ENCODE data around the gene GAB3. TPM values are rescaled to one million over a fixed set of nuclear protein-coding genes. Genes with fewer than 3 reads are reported as not detected.

GAB3 gene
- total RNA-seq, 1 experiment from 2014 or later, result 0.69 TPM

DNA sequence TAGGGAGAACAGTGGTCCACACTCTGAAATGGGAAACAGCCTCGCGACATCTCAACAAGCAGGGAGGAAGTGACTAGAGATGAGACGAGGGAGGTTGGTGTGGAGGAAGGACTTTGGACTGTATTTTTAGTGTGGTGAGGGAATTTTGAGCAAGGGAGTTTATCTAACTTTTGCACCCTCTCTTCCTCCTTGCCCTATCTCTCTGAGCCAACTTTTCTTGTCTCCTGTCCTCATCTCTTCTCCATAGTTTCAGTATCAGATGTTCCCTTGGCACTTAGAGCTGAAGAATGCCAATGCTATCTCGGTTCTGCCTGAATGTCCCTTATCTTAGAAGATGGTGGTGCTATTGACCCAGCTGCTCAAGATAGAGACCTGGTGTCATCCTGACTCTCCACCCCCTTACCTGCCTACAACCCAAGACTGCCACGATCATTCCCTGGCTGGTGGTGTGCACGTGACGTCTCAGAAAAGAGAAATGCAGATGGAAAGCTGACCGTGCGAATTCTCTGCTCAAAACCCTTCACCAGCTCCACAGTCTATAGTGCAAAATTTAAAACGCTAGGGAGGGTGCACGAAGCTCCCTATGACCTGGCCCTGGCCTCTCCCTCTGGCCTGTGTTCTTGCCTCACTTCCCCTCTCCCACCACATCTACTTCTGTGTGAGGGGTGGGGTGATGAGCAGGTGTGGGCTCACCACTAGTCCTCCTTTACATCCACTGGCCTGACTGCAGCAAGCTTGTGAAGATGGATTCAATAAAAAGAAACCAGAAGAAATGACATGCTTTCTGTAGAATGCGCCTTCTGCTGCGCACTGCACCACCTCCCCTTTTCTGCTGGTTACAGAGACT, 33.5 kb upstream of the GAB3 start (continued):
- TF ChIP-seq, protein P1, sequence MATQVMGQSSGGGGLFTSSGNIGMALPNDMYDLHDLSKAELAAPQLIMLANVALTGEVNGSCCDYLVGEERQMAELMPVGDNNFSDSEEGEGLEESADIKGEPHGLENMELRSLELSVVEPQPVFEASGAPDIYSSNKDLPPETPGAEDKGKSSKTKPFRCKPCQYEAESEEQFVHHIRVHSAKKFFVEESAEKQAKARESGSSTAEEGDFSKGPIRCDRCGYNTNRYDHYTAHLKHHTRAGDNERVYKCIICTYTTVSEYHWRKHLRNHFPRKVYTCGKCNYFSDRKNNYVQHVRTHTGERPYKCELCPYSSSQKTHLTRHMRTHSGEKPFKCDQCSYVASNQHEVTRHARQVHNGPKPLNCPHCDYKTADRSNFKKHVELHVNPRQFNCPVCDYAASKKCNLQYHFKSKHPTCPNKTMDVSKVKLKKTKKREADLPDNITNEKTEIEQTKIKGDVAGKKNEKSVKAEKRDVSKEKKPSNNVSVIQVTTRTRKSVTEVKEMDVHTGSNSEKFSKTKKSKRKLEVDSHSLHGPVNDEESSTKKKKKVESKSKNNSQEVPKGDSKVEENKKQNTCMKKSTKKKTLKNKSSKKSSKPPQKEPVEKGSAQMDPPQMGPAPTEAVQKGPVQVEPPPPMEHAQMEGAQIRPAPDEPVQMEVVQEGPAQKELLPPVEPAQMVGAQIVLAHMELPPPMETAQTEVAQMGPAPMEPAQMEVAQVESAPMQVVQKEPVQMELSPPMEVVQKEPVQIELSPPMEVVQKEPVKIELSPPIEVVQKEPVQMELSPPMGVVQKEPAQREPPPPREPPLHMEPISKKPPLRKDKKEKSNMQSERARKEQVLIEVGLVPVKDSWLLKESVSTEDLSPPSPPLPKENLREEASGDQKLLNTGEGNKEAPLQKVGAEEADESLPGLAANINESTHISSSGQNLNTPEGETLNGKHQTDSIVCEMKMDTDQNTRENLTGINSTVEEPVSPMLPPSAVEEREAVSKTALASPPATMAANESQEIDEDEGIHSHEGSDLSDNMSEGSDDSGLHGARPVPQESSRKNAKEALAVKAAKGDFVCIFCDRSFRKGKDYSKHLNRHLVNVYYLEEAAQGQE (IDR thresholded peaks at IDR 0.05; ENCODE audit: low read depth), result no peak

DNA sequence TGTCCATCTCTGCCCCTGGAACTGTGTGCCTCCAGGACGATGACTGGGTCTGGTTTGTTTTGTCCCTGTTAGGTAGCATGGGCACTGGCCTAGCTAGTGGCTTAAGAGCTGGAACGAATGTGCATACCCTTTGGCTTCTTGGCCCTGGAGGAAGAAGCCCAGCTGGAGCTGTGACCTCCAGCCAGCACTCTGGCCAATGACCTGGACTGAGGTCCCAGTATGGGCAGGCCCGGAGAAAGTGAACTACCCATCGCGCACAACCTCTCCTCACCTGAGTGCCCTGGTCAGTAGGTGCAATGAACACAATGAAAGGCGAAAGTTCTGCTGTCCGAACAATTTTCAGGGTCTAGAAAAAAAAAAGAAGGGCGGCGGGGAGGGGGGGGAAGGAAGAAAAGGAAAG, 30.1 kb upstream of the GAB3 start:
- RAD21 ChIA-PET (ENCODE audit: low non-redundant PET in 1 of 2, low total read pairs in 2 of 2, uncharacterized antibody in 2 of 2, unreplicated experiment in 2 of 2), result no interaction called here
- POLR2A ChIA-PET, result interaction anchor here (1.3 kb wide), 1 partner anchor 9 kb away, joined by 3 read pairs; no protein-coding TSS in a partner anchor
- no peak overlapping the region for H3K4me3 ChIP-seq (replicated peaks in 1 of 2; ENCODE audit: low read depth in 1 of 2, low read length in 2 of 2)
- H3K79me2 ChIP-seq (ENCODE audit: insufficient read depth, low read length), result no peaks in the 10 kb centered on the region
- no peaks in the 10 kb centered on the region for H3K9me3 ChIP-seq (ENCODE audit: control insufficient read depth in 1 of 2, insufficient read depth in 1 of 2, low read depth in 1 of 2, low read length in 2 of 2)
- no peak overlapping the region for H2AFZ ChIP-seq (ENCODE audit: low read depth, low read length, poor library complexity, severe bottlenecking)
- DNase-seq (ENCODE audit: low read depth, low spot score), result no peak
- H3K9me2 ChIP-seq (ENCODE audit: insufficient read depth), result no peaks in the 10 kb centered on the region
- no peaks in the 10 kb centered on the region for H4K20me1 ChIP-seq (ENCODE audit: insufficient read depth)
- no peaks in the 10 kb centered on the region for H3K4me1 ChIP-seq (ENCODE audit: control insufficient read depth in 1 of 2, insufficient read depth in 2 of 2, low read length in 2 of 2)
- intact Hi-C loops (cut with micrococcal nuclease), result no loop called here
- CTCF ChIA-PET, result no interaction called here
- H3K9ac ChIP-seq (ENCODE audit: low read length), result no peak overlapping the region
- peaks cover 0 to 11% of the 10 kb centered on the region in 2 experiments; a peak in 1 of 4 replicates for H3K36me3 ChIP-seq (ENCODE audit: control insufficient read depth in 1 of 2, insufficient read depth in 2 of 2, low read length in 2 of 2)
- no peak overlapping the region for H3K4me2 ChIP-seq (ENCODE audit: low read length)
- H3K27ac ChIP-seq (ENCODE audit: low read depth, low read length), result no peak overlapping the region
- no TSS peak for BruUV-seq (replicated peaks)
- ATAC-seq, result no peak
- H3K27me3 ChIP-seq (ENCODE audit: insufficient read depth, low read length), result no peaks in the 10 kb centered on the region
- TF ChIP-seq, protein P2, sequence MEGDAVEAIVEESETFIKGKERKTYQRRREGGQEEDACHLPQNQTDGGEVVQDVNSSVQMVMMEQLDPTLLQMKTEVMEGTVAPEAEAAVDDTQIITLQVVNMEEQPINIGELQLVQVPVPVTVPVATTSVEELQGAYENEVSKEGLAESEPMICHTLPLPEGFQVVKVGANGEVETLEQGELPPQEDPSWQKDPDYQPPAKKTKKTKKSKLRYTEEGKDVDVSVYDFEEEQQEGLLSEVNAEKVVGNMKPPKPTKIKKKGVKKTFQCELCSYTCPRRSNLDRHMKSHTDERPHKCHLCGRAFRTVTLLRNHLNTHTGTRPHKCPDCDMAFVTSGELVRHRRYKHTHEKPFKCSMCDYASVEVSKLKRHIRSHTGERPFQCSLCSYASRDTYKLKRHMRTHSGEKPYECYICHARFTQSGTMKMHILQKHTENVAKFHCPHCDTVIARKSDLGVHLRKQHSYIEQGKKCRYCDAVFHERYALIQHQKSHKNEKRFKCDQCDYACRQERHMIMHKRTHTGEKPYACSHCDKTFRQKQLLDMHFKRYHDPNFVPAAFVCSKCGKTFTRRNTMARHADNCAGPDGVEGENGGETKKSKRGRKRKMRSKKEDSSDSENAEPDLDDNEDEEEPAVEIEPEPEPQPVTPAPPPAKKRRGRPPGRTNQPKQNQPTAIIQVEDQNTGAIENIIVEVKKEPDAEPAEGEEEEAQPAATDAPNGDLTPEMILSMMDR (IDR thresholded peaks at IDR 0.05 in 2 of 3, conservative IDR thresholded peaks at IDR 0.05 in 1 of 3; ENCODE audit: borderline replicate concordance in 1 of 3, insufficient read depth in 1 of 3, low read depth in 2 of 3, low read length in 2 of 3), result no peak
- no peak for TF ChIP-seq SP1 (IDR thresholded peaks at IDR 0.05; ENCODE audit: low read depth)
- TF ChIP-seq RAD21 (IDR thresholded peaks at IDR 0.05; ENCODE audit: low read depth), result no peak
- TF ChIP-seq, protein P3, sequence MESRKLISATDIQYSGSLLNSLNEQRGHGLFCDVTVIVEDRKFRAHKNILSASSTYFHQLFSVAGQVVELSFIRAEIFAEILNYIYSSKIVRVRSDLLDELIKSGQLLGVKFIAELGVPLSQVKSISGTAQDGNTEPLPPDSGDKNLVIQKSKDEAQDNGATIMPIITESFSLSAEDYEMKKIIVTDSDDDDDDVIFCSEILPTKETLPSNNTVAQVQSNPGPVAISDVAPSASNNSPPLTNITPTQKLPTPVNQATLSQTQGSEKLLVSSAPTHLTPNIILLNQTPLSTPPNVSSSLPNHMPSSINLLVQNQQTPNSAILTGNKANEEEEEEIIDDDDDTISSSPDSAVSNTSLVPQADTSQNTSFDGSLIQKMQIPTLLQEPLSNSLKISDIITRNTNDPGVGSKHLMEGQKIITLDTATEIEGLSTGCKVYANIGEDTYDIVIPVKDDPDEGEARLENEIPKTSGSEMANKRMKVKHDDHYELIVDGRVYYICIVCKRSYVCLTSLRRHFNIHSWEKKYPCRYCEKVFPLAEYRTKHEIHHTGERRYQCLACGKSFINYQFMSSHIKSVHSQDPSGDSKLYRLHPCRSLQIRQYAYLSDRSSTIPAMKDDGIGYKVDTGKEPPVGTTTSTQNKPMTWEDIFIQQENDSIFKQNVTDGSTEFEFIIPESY (IDR thresholded peaks at IDR 0.05; ENCODE audit: extremely low read depth, insufficient replicate concordance, low read length), result no peak
- TF ChIP-seq SRF (IDR thresholded peaks at IDR 0.05; ENCODE audit: low read depth), result no peak
- no peak for TF ChIP-seq CBX3 (IDR thresholded peaks at IDR 0.05; ENCODE audit: low read depth)
- no peak for TF ChIP-seq POLR2AphosphoS5 (IDR thresholded peaks at IDR 0.05; ENCODE audit: low read depth, low read length)
- TF ChIP-seq, protein P1 (IDR thresholded peaks at IDR 0.05; ENCODE audit: low read depth), result no peak
- TF ChIP-seq EGR1 (IDR thresholded peaks at IDR 0.05; ENCODE audit: low read depth), result no peak
- TF ChIP-seq ZNF274 (IDR thresholded peaks at IDR 0.05; ENCODE audit: low read depth, low read length), result no peak

All from HCT116 (cell line).